ENCODE measurements around the gene ARHGAP42. TPM values are rescaled to one million over a fixed set of nuclear protein-coding genes. Genes with fewer than 3 reads are reported as not detected.

Gene ARHGAP42
- total RNA-seq, 1 donor from 2014 or later = 33.2 TPM

DNA sequence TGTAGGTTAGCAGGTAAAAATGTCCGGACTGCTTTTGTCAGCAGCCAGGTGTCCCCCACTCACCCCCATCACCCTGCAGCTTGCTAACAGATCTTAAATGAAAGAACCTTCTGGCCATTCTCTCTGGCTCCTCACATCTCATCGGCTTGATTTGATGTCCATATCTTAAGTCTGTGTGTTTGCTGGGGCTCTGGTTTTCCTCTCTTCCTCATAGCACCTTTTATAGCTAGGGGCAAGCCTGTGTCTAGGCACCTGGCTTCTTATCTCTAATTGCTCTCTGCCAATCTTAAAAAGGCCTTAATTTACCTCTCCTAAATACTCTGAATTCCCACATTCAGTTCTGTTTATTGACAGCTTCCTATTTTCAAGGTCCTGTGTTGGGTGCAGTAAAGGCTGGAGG lies 72.0 kb downstream of the ARHGAP42 start:
- no peak overlapping the region for H3K4me3 Mint-ChIP-seq (ENCODE audit: unreplicated experiment)
- no peak overlapping the region for H3K4me3 ChIP-seq (ENCODE audit: insufficient read depth, low read depth, low read length)
- H3K79me2 ChIP-seq (ENCODE audit: insufficient read depth, low read length) = peaks cover 13% of the 10 kb centered on the region
- TF ChIP-seq, protein P1, sequence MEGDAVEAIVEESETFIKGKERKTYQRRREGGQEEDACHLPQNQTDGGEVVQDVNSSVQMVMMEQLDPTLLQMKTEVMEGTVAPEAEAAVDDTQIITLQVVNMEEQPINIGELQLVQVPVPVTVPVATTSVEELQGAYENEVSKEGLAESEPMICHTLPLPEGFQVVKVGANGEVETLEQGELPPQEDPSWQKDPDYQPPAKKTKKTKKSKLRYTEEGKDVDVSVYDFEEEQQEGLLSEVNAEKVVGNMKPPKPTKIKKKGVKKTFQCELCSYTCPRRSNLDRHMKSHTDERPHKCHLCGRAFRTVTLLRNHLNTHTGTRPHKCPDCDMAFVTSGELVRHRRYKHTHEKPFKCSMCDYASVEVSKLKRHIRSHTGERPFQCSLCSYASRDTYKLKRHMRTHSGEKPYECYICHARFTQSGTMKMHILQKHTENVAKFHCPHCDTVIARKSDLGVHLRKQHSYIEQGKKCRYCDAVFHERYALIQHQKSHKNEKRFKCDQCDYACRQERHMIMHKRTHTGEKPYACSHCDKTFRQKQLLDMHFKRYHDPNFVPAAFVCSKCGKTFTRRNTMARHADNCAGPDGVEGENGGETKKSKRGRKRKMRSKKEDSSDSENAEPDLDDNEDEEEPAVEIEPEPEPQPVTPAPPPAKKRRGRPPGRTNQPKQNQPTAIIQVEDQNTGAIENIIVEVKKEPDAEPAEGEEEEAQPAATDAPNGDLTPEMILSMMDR (IDR thresholded peaks at IDR 0.05; ENCODE audit: insufficient read depth, low read depth, low read length) = no peak
- TF ChIP-seq EZH2 (IDR thresholded peaks at IDR 0.05; ENCODE audit: insufficient read depth, low read length) = no peak
- H3K9ac ChIP-seq (ENCODE audit: low read length) = no peak overlapping the region
- H3K4me1 ChIP-seq (ENCODE audit: insufficient read depth, low read length) = no peaks in the 10 kb centered on the region
- no peak overlapping the region for H2AFZ ChIP-seq (ENCODE audit: low read depth, low read length)
- DNase-seq (ENCODE audit: low read depth) (no peak), FAIRE-seq (no peak)
- no peaks in the 10 kb centered on the region for H3K9me3 ChIP-seq (ENCODE audit: insufficient read depth, low read depth, low read length)
- no peak overlapping the region for H3K27ac Mint-ChIP-seq (ENCODE audit: unreplicated experiment)
- no peak overlapping the region for H3K4me2 ChIP-seq (ENCODE audit: low read length)
- H3K36me3 ChIP-seq (ENCODE audit: insufficient read depth, low read length) = no peaks in the 10 kb centered on the region
- no peak overlapping the region for H3K27ac ChIP-seq (ENCODE audit: low read depth, low read length)
- H3K9me3 Mint-ChIP-seq (ENCODE audit: unreplicated experiment) = no peaks in the 10 kb centered on the region
- no peaks in the 10 kb centered on the region for H3K27me3 ChIP-seq (ENCODE audit: insufficient read depth, low read length)
- H3K27me3 Mint-ChIP-seq (ENCODE audit: low read depth, unreplicated experiment) = no peaks in the 10 kb centered on the region
- peaks cover 20% of the 10 kb centered on the region for H4K20me1 ChIP-seq (ENCODE audit: insufficient read depth, low read length)
- peaks cover 15% of the 10 kb centered on the region for H3K4me1 Mint-ChIP-seq (ENCODE audit: low read depth, unreplicated experiment)
- H3K36me3 Mint-ChIP-seq (ENCODE audit: low read depth, unreplicated experiment) = no peaks in the 10 kb centered on the region

DNA sequence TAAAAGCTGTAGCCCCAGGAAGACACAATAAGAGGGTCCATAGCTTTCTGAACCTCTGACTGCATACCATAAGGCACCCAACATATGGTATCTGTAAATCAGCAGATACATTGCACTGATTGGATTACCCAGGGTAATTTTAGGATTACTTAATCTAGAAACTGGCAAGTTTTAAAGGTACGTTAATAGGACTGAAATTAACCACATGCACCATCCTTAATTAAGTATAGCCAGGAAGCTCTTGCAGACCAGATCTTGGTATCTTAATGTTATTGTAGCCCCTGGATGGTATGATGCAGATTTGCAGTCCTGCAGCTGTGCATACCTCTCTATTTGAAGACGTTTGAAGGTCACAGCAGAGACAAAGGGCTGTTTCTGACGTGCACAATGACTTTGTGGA lies 72.8 kb downstream of the ARHGAP42 start:
- H3K79me2 ChIP-seq (ENCODE audit: insufficient read depth, low read length) = peaks cover 16% of the 10 kb centered on the region

DNA sequence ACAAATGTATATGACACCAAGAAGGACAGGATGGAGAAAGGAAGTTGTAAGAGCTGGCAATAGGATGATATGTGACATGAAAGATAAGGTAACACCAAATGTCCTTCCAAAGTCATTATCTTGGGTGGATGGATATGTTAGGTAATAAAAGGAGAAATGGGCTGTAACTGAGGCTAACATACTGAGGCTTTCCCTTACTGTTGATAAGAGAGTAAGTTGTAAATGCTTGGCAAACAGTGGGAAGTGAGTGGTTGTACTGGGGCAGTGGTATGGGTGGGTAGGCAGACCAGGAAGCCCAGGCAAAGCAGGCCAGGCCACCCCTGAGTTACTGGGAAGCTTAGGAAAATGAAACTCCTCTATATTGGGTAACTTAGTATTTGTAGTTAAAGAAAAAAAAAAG lies 73.7 kb downstream of the ARHGAP42 start:
- Histone ChIP-seq H3K9me3 (ENCODE audit: insufficient read depth, low read depth, low read length) (no peaks in the 10 kb centered on the region), H3K27ac (ENCODE audit: low read depth, low read length) (no peak overlapping the region), H3K27me3 (ENCODE audit: insufficient read depth, low read length) (no peaks in the 10 kb centered on the region), H4K20me1 (ENCODE audit: insufficient read depth, low read length) (peaks cover 23% of the 10 kb centered on the region), H3K9ac (ENCODE audit: low read length) (no peak overlapping the region), H3K4me3 (ENCODE audit: insufficient read depth, low read depth, low read length) (no peak overlapping the region), H3K79me2 (ENCODE audit: insufficient read depth, low read length) (peaks cover 16% of the 10 kb centered on the region), H3K4me2 (ENCODE audit: low read length) (no peak overlapping the region), H3K4me1 (ENCODE audit: insufficient read depth, low read length) (no peaks in the 10 kb centered on the region), H2AFZ (ENCODE audit: low read depth, low read length) (no peak overlapping the region), H3K36me3 (ENCODE audit: insufficient read depth, low read length) (no peaks in the 10 kb centered on the region)
- H3K27me3 Mint-ChIP-seq (ENCODE audit: low read depth, unreplicated experiment) = no peaks in the 10 kb centered on the region
- TF ChIP-seq, protein P1 (IDR thresholded peaks at IDR 0.05; ENCODE audit: insufficient read depth, low read depth, low read length) = no peak
- no peak for TF ChIP-seq EZH2 (IDR thresholded peaks at IDR 0.05; ENCODE audit: insufficient read depth, low read length)
- no peak overlapping the region for H3K4me3 Mint-ChIP-seq (ENCODE audit: unreplicated experiment)
- FAIRE-seq (no peak), DNase-seq (ENCODE audit: low read depth) (no peak)
- H3K36me3 Mint-ChIP-seq (ENCODE audit: low read depth, unreplicated experiment) = no peaks in the 10 kb centered on the region
- H3K9me3 Mint-ChIP-seq (ENCODE audit: unreplicated experiment) = no peaks in the 10 kb centered on the region
- H3K4me1 Mint-ChIP-seq (ENCODE audit: low read depth, unreplicated experiment) = peaks cover 11% of the 10 kb centered on the region
- H3K27ac Mint-ChIP-seq (ENCODE audit: unreplicated experiment) = peak overlapping the region; percentile 9

More for the DNA sequence above, 72.8 kb downstream of the ARHGAP42 start:
- no peak for DNase-seq (ENCODE audit: low read depth)
- Mint-ChIP-seq H3K4me3 (ENCODE audit: unreplicated experiment) (no peak overlapping the region), H3K36me3 (ENCODE audit: low read depth, unreplicated experiment) (no peaks in the 10 kb centered on the region), H3K27me3 (ENCODE audit: low read depth, unreplicated experiment) (no peaks in the 10 kb centered on the region), H3K4me1 (ENCODE audit: low read depth, unreplicated experiment) (peaks cover 13% of the 10 kb centered on the region), H3K9me3 (ENCODE audit: unreplicated experiment) (no peaks in the 10 kb centered on the region), H3K27ac (ENCODE audit: unreplicated experiment) (no peak overlapping the region)
- Histone ChIP-seq H2AFZ (ENCODE audit: low read depth, low read length) (no peak overlapping the region), H3K9me3 (ENCODE audit: insufficient read depth, low read depth, low read length) (no peaks in the 10 kb centered on the region), H3K9ac (ENCODE audit: low read length) (no peak overlapping the region), H3K4me1 (ENCODE audit: insufficient read depth, low read length) (no peaks in the 10 kb centered on the region), H3K4me2 (ENCODE audit: low read length) (no peak overlapping the region), H4K20me1 (ENCODE audit: insufficient read depth, low read length) (peaks cover 28% of the 10 kb centered on the region), H3K36me3 (ENCODE audit: insufficient read depth, low read length) (no peaks in the 10 kb centered on the region), H3K4me3 (ENCODE audit: insufficient read depth, low read depth, low read length) (no peak overlapping the region), H3K27ac (ENCODE audit: low read depth, low read length) (no peak overlapping the region), H3K27me3 (ENCODE audit: insufficient read depth, low read length) (no peaks in the 10 kb centered on the region)
- no peak for TF ChIP-seq EZH2 (IDR thresholded peaks at IDR 0.05; ENCODE audit: insufficient read depth, low read length)
- TF ChIP-seq, protein P1 (IDR thresholded peaks at IDR 0.05; ENCODE audit: insufficient read depth, low read depth, low read length) = no peak
- no peak for FAIRE-seq
